LNCaP clone FGC (cell line): ENCODE data around the gene C1orf74.

Experiments
- DNase-seq: peaks from one replicate; pipeline ENCODE4 v3.0.0-alpha.2; 2011; ENCODE audit warnings: low read depth
- H3K4me3 ChIP-seq: 2 replicates; pipeline ENCODE4 v1.5.1; 2011; ENCODE audit warnings: mild to moderate bottlenecking, low read depth, low read length, control low read depth
- TF ChIP-seq, protein P1 (sequence below): IDR thresholded peaks from 2 replicates; pipeline ENCODE4 v1.5.1; 2012; ENCODE audit warnings: mild to moderate bottlenecking; ENCODE audit not compliant: control insufficient read depth, insufficient read depth; ENCODE audit errors: extremely low read depth

Gene C1orf74

DNA sequence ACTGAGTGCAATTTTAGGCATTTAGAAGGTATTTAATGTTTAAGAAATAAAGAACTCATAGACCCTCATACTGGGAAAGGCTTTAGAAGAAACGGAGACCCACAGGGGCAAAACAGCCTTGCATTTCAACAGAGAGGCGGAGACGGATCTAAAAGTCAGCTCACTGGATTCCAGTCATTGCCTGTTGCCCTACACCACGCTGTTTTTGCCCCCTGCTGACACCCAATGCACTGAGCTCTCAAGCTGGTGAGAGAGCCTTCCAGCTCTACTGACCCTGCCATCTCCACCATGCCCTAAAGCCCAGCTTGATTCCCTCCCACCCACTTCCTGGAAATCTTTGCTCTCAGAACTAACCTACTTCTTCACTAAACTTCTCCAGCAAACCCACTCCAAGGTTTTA lies 35.7 kb downstream of the C1orf74 start:
- H3K4me3 ChIP-seq, result no peak overlapping the region
- TF ChIP-seq, protein P1, sequence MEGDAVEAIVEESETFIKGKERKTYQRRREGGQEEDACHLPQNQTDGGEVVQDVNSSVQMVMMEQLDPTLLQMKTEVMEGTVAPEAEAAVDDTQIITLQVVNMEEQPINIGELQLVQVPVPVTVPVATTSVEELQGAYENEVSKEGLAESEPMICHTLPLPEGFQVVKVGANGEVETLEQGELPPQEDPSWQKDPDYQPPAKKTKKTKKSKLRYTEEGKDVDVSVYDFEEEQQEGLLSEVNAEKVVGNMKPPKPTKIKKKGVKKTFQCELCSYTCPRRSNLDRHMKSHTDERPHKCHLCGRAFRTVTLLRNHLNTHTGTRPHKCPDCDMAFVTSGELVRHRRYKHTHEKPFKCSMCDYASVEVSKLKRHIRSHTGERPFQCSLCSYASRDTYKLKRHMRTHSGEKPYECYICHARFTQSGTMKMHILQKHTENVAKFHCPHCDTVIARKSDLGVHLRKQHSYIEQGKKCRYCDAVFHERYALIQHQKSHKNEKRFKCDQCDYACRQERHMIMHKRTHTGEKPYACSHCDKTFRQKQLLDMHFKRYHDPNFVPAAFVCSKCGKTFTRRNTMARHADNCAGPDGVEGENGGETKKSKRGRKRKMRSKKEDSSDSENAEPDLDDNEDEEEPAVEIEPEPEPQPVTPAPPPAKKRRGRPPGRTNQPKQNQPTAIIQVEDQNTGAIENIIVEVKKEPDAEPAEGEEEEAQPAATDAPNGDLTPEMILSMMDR, result no peak
- DNase-seq, result no peak

DNA sequence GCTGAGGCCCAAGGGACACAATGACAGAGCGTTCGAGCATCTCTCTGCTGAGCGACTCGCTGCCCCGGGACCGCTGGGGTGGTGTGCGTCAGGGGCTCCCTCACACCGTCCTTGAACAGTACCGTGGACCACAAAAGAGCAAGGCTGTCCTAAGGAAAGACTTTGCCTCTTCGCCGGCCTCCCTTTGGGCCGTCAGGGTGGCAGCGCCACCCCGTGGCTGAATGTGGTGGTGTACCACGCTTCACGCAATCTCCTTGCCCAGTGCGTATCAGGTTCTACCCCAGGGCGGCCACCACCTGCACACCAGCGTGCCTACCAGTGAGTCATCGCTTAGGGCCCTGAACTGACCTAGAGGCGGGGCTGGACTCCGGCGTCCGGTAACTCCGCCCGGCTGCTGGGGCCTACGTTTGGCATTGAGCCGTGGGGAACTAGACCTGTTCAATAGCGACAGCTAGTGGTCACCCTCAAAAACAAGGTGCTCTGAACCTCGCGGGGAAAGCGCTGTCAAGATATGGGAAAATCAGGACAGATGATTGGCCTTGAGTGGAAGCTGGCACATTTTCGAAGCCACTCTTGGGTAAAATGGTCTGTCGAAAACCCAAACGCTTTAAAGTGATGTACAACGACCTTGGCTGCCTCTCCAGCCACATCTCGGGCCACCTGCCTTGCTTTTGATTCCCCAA lies 36.6 kb downstream of the C1orf74 start:
- TF ChIP-seq, protein P1, result peak; percentile 95

DNA sequence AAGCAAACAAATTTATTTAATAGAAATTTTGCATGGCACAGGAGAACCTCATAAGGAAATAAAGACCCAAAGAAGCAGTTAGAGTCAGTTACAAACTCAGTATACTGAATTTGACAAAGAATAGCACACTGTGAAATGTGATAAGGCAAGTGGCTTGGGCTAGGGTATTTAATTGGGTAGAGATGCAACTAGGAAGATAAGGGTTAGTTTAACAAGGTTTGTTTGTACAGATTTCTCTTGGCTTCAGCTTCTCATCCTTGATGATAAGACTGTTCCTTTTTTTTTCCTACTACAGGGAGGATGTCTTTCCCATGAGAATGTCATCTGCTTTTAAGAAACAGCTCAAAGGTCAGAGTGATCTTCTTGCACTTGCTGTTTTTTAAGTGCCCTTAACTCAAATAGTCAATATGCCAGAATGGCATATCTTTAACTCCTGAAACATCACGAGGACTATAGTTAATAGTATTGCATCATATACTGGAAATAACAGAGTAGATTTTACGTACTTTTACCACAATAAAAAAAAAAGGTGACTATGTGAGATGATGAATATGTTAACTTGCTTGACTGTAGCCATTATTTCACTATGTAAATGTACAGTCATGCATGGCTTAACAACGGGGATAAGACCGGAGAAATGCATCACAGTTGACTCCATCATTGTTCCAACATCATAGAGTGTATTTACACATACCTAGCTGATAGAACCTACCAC lies 37.8 kb downstream of the C1orf74 start:
- H3K4me3 ChIP-seq, result no peak overlapping the region
- TF ChIP-seq, protein P1, result no peak
- DNase-seq, result peak; percentile 71

More for the DNA sequence above, 36.6 kb downstream of the C1orf74 start:
- DNase-seq, result peak; percentile 92
- H3K4me3 ChIP-seq, result no peak overlapping the region

DNA sequence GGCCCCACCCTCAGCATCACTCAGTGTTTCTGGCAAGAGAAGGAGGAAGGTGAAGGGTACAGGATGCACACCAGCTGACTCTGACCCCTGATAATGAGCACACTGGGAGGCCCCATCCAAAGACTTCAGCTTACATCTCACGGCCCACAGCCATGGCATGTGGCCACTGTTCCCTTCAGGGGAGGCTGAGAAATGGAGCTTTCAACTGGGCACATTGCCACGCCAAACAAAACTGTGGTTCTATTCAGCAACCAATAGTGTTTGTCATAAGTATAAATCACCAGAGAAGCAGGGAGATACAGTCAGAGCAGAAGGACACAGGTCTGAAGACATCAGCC lies 41.2 kb downstream of the C1orf74 start:
- TF ChIP-seq, protein P1, result no peak
- no peak overlapping the region for H3K4me3 ChIP-seq
- no peak for DNase-seq

DNA sequence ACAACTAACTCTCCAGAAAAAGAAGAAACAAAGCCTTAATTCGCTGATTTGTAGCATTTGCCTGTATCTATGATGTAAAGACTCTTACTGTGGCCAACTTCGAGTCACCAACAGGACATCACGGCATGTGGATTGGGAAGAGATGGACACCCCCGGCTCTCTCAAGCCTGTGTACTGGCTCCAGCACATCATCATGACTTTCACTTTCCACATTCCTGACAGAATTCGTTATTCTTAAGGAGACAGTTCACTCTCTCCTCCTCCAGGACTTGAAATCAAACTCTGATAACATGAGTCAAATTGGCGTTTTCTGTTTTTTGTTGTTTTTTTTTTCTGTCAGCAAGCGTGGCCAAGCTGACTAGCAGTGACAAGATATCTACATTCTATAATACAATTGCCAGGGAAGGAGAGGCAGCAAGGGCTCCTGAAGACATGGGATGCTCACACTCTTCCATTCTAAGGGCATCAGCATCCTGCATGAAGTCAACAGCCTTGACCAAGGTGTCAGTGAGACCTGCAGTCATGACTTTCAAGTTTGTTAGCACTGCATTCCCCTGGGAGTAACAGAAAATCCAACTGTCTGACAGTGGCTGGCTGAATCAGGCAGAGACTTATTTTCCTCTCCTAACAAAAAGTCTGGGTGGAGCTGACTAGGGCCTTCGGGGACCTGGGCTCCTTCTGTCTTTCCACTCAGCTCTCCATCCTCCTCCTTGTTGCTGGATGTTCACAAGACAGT lies 41.8 kb downstream of the C1orf74 start:
- no peak overlapping the region for H3K4me3 ChIP-seq
- no peak for DNase-seq
- TF ChIP-seq, protein P1, result no peak

DNA sequence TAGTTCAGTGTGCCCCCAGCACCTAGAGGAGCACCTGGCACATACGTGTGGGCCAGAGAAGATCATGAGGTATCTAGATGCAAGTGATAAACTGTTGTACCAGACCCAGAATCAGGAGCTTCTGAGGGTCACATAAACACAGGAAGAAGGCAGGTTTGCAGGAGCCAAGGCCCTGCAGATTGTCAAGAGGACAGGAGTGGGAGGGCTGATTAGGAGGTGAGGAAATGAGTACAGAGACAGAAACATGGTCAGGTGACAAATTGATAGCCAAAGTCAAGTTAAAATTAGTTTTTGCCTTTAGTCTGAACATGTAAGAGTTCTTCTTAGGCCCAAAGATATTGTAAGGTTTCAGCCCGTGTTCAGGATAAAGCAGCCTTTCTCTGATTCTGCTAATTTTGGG lies 42.5 kb downstream of the C1orf74 start:
- no peak overlapping the region for H3K4me3 ChIP-seq
- TF ChIP-seq, protein P1, result no peak
- DNase-seq, result no peak
